ENCODE results near the gene CACUL1.

DNA sequence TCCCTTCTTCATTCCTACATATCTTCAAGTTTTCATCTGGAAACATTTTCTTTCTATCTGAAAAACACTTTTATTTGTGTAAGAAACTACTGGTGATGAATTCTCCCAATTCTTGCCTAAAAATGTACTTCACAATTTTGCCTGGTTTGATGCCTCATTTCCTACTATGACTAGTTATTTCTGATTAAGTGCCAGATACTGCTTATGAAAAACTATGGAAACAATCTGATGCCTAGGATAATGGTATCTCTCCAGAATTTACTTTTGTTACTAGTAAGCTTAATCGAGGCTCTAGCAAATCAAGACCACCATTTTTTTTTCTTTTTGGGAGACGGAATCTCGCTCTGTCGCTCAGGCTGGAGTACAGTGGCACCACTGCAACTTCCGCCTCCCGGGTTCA, 31.3 kb downstream of the CACUL1 start:
- no peak for TF ChIP-seq POLR2A (IDR thresholded peaks at IDR 0.05)
- TF ChIP-seq, protein P1, sequence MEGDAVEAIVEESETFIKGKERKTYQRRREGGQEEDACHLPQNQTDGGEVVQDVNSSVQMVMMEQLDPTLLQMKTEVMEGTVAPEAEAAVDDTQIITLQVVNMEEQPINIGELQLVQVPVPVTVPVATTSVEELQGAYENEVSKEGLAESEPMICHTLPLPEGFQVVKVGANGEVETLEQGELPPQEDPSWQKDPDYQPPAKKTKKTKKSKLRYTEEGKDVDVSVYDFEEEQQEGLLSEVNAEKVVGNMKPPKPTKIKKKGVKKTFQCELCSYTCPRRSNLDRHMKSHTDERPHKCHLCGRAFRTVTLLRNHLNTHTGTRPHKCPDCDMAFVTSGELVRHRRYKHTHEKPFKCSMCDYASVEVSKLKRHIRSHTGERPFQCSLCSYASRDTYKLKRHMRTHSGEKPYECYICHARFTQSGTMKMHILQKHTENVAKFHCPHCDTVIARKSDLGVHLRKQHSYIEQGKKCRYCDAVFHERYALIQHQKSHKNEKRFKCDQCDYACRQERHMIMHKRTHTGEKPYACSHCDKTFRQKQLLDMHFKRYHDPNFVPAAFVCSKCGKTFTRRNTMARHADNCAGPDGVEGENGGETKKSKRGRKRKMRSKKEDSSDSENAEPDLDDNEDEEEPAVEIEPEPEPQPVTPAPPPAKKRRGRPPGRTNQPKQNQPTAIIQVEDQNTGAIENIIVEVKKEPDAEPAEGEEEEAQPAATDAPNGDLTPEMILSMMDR (IDR thresholded peaks at IDR 0.05 in 8 of 11, conservative IDR thresholded peaks at IDR 0.05 in 3 of 11): no peak
- no peak for TF ChIP-seq POLR2AphosphoS5 (IDR thresholded peaks at IDR 0.05)
